HL-60/S4 treated with phorbol 12-myristate 13-acetate at 8.2 ng/mL for 4 days and 3 days (cell line): Measurements from ENCODE around the gene ADPRH.
"Not testable (repeated sequence)": the region's sequence is repeated elsewhere in the genome, so short reads cannot be mapped to it uniquely, and the experiment has no call there.

ENCODE experiments used
- in situ Hi-C: fragments of 300-500 bp; cut with MboI; formaldehyde crosslinking; loops from 2 replicates; pipeline ENCODE4 v1.15.0; 2022; ENCODE audit warnings: low sequenced_read_pairs

ADPRH gene

GRCh38 chr3:119559441-119559963, 19.8 kb upstream of the ADPRH start, which contains the start of gene CD80:
CD80 (minus strand) TSS chr3:119559614; CDS start chr3:119557728, 1,886 bp downstream.
- in situ Hi-C loops: no loop called here

- in situ Hi-C loops: no loop called here
Measured at GRCh38 chr3:119560160-119560559, 19.1 kb upstream of the ADPRH start.

GRCh38 chr3:119562307-119562961, 16.9 kb upstream of the ADPRH start:
- in situ Hi-C loops: no loop called here

GRCh38 chr3:119563334-119563733, 16.0 kb upstream of the ADPRH start:
- in situ Hi-C loops: not testable (repeated sequence)

GRCh38 chr3:119569156-119569555, 10.1 kb upstream of the ADPRH start:
- in situ Hi-C loops: no loop called here

- in situ Hi-C loops: no loop called here
Measured at GRCh38 chr3:119570229-119570628, 9.1 kb upstream of the ADPRH start.

GRCh38 chr3:119571230-119571629, 8.1 kb upstream of the ADPRH start:
- in situ Hi-C loops: no loop called here

- in situ Hi-C loops: no loop called here
Measured at GRCh38 chr3:119571688-119572087, 7.6 kb upstream of the ADPRH start.

GRCh38 chr3:119575507-119575906, 3.8 kb upstream of the ADPRH start:
- in situ Hi-C loops: no loop called here

- in situ Hi-C loops: no loop called here
Measured at GRCh38 chr3:119580067-119580760, 922 bp downstream of the ADPRH start.

- in situ Hi-C loops: no loop called here
Measured at GRCh38 chr3:119582178-119582577, 2.9 kb downstream of the ADPRH start.

- in situ Hi-C loops: no loop called here
Measured at GRCh38 chr3:119585208-119585607, 5.9 kb downstream of the ADPRH start.

GRCh38 chr3:119585856-119586570, 6.7 kb downstream of the ADPRH start:
- in situ Hi-C loops: no loop called here

- in situ Hi-C loops: no loop called here
Measured at GRCh38 chr3:119586733-119587172, 7.5 kb downstream of the ADPRH start.

- in situ Hi-C loops: no loop called here
Measured at GRCh38 chr3:119588112-119588511, 8.8 kb downstream of the ADPRH start.

- in situ Hi-C loops: no loop called here
Measured at GRCh38 chr3:119589102-119589773, 9.9 kb downstream of the ADPRH start.

- in situ Hi-C loops: no loop called here
Measured at GRCh38 chr3:119590706-119591105, 11.4 kb downstream of the ADPRH start.

- in situ Hi-C loops: no loop called here
Measured at GRCh38 chr3:119592861-119593260, 13.6 kb downstream of the ADPRH start.

- in situ Hi-C loops: no loop called here
Measured at GRCh38 chr3:119594066-119594465, 14.8 kb downstream of the ADPRH start.

- in situ Hi-C loops: not testable (repeated sequence)
Measured at GRCh38 chr3:119594929-119595328, 15.6 kb downstream of the ADPRH start.
